ENCODE results near the gene KRTAP4-5.
"Not testable (repeated sequence)": the region's sequence is repeated elsewhere in the genome, so short reads cannot be mapped to it uniquely, and the experiment has no call there.

GRCh38 chr17:41189837-41190318 is 40.3 kb upstream of the KRTAP4-5 start, which contains the start of gene KRTAP9-1:
- TF ChIP-seq, protein P1, sequence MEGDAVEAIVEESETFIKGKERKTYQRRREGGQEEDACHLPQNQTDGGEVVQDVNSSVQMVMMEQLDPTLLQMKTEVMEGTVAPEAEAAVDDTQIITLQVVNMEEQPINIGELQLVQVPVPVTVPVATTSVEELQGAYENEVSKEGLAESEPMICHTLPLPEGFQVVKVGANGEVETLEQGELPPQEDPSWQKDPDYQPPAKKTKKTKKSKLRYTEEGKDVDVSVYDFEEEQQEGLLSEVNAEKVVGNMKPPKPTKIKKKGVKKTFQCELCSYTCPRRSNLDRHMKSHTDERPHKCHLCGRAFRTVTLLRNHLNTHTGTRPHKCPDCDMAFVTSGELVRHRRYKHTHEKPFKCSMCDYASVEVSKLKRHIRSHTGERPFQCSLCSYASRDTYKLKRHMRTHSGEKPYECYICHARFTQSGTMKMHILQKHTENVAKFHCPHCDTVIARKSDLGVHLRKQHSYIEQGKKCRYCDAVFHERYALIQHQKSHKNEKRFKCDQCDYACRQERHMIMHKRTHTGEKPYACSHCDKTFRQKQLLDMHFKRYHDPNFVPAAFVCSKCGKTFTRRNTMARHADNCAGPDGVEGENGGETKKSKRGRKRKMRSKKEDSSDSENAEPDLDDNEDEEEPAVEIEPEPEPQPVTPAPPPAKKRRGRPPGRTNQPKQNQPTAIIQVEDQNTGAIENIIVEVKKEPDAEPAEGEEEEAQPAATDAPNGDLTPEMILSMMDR (conservative IDR thresholded peaks at IDR 0.05; ENCODE audit: low read depth in 2 of 2): not testable (repeated sequence)
- TF ChIP-seq EZH2phosphoT487 (IDR thresholded peaks at IDR 0.05; ENCODE audit: unreplicated experiment); POLR2AphosphoS5 (IDR thresholded peaks at IDR 0.05; ENCODE audit: low read depth); EZH2 (IDR thresholded peaks at IDR 0.05; ENCODE audit: low read depth, unreplicated experiment); STAT1 (IDR thresholded peaks at IDR 0.05; ENCODE audit: unreplicated experiment); JUNB (IDR thresholded peaks at IDR 0.05; ENCODE audit: unreplicated experiment); ZNF114 (CRISPR knock-in tag; IDR thresholded peaks at IDR 0.05); ZNF331 (CRISPR knock-in tag; IDR thresholded peaks at IDR 0.05; ENCODE audit: low read depth); NANOG (IDR thresholded peaks at IDR 0.05; ENCODE audit: borderline replicate concordance); ZNF462 (CRISPR knock-in tag; IDR thresholded peaks at IDR 0.05); CREB1 (CRISPR knock-in tag; IDR thresholded peaks at IDR 0.05; ENCODE audit: low read depth): not testable (repeated sequence)
- TF ChIP-seq, protein P2, sequence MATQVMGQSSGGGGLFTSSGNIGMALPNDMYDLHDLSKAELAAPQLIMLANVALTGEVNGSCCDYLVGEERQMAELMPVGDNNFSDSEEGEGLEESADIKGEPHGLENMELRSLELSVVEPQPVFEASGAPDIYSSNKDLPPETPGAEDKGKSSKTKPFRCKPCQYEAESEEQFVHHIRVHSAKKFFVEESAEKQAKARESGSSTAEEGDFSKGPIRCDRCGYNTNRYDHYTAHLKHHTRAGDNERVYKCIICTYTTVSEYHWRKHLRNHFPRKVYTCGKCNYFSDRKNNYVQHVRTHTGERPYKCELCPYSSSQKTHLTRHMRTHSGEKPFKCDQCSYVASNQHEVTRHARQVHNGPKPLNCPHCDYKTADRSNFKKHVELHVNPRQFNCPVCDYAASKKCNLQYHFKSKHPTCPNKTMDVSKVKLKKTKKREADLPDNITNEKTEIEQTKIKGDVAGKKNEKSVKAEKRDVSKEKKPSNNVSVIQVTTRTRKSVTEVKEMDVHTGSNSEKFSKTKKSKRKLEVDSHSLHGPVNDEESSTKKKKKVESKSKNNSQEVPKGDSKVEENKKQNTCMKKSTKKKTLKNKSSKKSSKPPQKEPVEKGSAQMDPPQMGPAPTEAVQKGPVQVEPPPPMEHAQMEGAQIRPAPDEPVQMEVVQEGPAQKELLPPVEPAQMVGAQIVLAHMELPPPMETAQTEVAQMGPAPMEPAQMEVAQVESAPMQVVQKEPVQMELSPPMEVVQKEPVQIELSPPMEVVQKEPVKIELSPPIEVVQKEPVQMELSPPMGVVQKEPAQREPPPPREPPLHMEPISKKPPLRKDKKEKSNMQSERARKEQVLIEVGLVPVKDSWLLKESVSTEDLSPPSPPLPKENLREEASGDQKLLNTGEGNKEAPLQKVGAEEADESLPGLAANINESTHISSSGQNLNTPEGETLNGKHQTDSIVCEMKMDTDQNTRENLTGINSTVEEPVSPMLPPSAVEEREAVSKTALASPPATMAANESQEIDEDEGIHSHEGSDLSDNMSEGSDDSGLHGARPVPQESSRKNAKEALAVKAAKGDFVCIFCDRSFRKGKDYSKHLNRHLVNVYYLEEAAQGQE (IDR thresholded peaks at IDR 0.05; ENCODE audit: unreplicated experiment): not testable (repeated sequence)
- TF ChIP-seq, protein P3, sequence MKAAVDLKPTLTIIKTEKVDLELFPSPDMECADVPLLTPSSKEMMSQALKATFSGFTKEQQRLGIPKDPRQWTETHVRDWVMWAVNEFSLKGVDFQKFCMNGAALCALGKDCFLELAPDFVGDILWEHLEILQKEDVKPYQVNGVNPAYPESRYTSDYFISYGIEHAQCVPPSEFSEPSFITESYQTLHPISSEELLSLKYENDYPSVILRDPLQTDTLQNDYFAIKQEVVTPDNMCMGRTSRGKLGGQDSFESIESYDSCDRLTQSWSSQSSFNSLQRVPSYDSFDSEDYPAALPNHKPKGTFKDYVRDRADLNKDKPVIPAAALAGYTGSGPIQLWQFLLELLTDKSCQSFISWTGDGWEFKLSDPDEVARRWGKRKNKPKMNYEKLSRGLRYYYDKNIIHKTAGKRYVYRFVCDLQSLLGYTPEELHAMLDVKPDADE (IDR thresholded peaks at IDR 0.05): not testable (repeated sequence)
